ENCODE measurements around the gene RC3H2.

RC3H2 gene

GRCh38 chr9:122800066-122801060 is 104.8 kb downstream of the RC3H2 start, which contains the start of gene OR1K1:
Gene OR1K1 (plus strand): TSS chr9:122800123. CDS start chr9:122800123, 0 bp downstream.
- TF ChIP-seq CTCF (IDR thresholded peaks at IDR 0.05; ENCODE audit: low read depth, low read length): no peak
- no peak for DNase-seq (ENCODE audit: extremely low read depth, low read depth)

- no peak for DNase-seq (ENCODE audit: extremely low read depth, low read depth)
- TF ChIP-seq CTCF (IDR thresholded peaks at IDR 0.05; ENCODE audit: low read depth, low read length): no peak
These were observed 107.7 kb downstream of the RC3H2 start for GRCh38 chr9:122797316-122798063.
